K562 (cell line): ENCODE data around the gene CDKN2B-AS1.

Experiments used
- HOXB6 ChIP-seq: fragments of 250-450 bp; sonication (Bioruptor Pico); IDR thresholded peaks from 2 replicates; pipeline ENCODE4 v1.5.1; 2022; ENCODE audit warnings: mild to moderate bottlenecking, borderline replicate concordance
- SRSF7 ChIP-seq: fragments of 200-400 bp; formaldehyde crosslinking; optimal IDR thresholded peaks from 2 replicates; pipeline ENCODE3; 2017; ENCODE audit warnings: mild to moderate bottlenecking, low read depth, low read length
- ZKSCAN1 ChIP-seq: fragments of 150-350 bp; IDR thresholded peaks from 2 replicates; pipeline ENCODE4 v1.6.1; 2016; ENCODE audit warnings: low read depth, low read length

GRCh38 chr9:22084336-22085035, 89.9 kb downstream of the CDKN2B-AS1 start:
- TF ChIP-seq SRSF7 (no peak), ZKSCAN1 (no peak), HOXB6 (CRISPR knock-in tag) (no peak)
